ENCODE data around the gene MAP4K5.

DNA sequence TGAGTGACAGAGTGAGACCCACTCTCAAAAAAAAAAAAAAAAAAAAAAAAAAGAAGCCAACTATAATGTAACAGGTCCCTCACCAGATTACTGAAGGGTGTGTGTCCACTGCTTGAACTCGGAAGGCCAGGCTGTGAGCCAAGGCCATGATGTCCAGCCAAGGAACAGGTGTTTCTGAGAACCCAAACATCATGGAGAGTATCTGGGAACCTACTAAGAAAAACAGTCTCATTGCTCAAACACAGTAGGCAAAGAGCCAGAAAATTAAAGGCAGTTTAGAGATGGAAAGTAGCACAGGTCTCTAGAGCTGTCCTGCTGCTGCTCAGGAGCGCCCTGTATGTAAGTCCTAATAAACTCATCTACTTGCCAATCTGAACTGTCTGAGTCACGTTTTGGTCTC, 12.5 kb upstream of the MAP4K5 start:
- no peak for TF ChIP-seq POLR2A (IDR thresholded peaks at IDR 0.05; ENCODE audit: low read depth, low read length)
- TF ChIP-seq TAF1 (IDR thresholded peaks at IDR 0.05; ENCODE audit: low read depth, low read length) = no peak
